Panc1 (cell line): ENCODE measurements around the gene VPS11. TPM values are rescaled to one million over a fixed set of nuclear protein-coding genes. Genes with fewer than 3 reads are reported as not detected.
"Not testable (repeated sequence)": the region's sequence is repeated elsewhere in the genome, so short reads cannot be mapped to it uniquely, and the experiment has no call there.

ENCODE experiments used
- ATAC-seq: fragments of 200-7000 bp; cut with Tn5 transposase; 2 replicates; pipeline ENCODE4 v1.9.1; 2020; ENCODE audit warnings: mild to moderate bottlenecking, moderate library complexity
- BruUV-seq: library from RNA; stranded (reverse); fragments of 400-500 nt; replicated peaks from 2 replicates; lab custom pipeline; 2021; lab: Mats Ljungman, UMichigan
- CTCF ChIA-PET: fragments of 300-600 bp; sonication (Branson Sonifier 250); formaldehyde crosslinking; loops from one replicate; lab custom pipeline; 2022; ENCODE audit warnings: antibody characterized with exemption; lab: Charles Lee
- POLR2A ChIA-PET: fragments of 300-600 bp; sonication (Branson Sonifier 250); formaldehyde crosslinking; loops from one replicate; lab custom pipeline; 2022; ENCODE audit warnings: antibody characterized with exemption; lab: Charles Lee
- DNase-seq: peaks from one replicate; pipeline ENCODE4 v3.0.0-alpha.2; 2010; ENCODE audit warnings: low read depth, low spot score
- H3K27ac ChIP-seq: 2 replicates; pipeline ENCODE4 v1.5.1; 2011; ENCODE audit warnings: mild to moderate bottlenecking, low read length, inconsistent platforms
- H3K27me3 ChIP-seq: fragments of 200-500 bp; sonication (Bioruptor generic); 2 replicates; pipeline ENCODE4 v1.6.0; 2014; ENCODE audit warnings: low read length, inconsistent platforms; ENCODE audit not compliant: control insufficient read depth, insufficient read depth
- H3K36me3 ChIP-seq: fragments of 200-500 bp; sonication (Bioruptor generic); 2 replicates; pipeline ENCODE4 v1.5.1; 2014; ENCODE audit warnings: inconsistent platforms, mild to moderate bottlenecking, low read length, moderate library complexity; ENCODE audit not compliant: control insufficient read depth, insufficient read depth
- H3K4me1 ChIP-seq: 2 replicates; pipeline ENCODE4 v1.5.1; 2011; ENCODE audit warnings: inconsistent platforms, mild to moderate bottlenecking, low read length, moderate library complexity; ENCODE audit not compliant: control insufficient read depth, insufficient read depth
- H3K4me3 ChIP-seq, 2 experiments: 2 replicates each; pipeline ENCODE4 v1.5.1; 2011 to 2012; ENCODE audit warnings: low read depth in 2 of 2, low read length in 2 of 2, mild to moderate bottlenecking in 2 of 2, inconsistent platforms in 1 of 2, moderate library complexity in 1 of 2
- H3K9me3 ChIP-seq: fragments of 200-500 bp; sonication (Bioruptor generic); 2 replicates; pipeline ENCODE4 v1.5.1; 2014; ENCODE audit warnings: low read depth, mild to moderate bottlenecking, inconsistent platforms, low read length, moderate library complexity; ENCODE audit not compliant: control insufficient read depth, insufficient read depth
- CTCF ChIP-seq: fragments of 450-650 bp; IDR thresholded peaks from 2 replicates; pipeline ENCODE4 v1.5.1; 2017; ENCODE audit warnings: mild to moderate bottlenecking
- POLR2AphosphoS5 ChIP-seq: IDR thresholded peaks from 2 replicates; pipeline ENCODE4 v1.6.1; 2012; ENCODE audit warnings: mild to moderate bottlenecking, low read depth, low read length, moderate library complexity
- REST ChIP-seq, 2 experiments: IDR thresholded peaks; 2 replicates each; pipeline ENCODE4 v1.6.1; 2011 to 2012; ENCODE audit warnings: low read depth in 2 of 2, control low read depth in 1 of 2, low read length in 1 of 2, mild to moderate bottlenecking in 1 of 2, moderate library complexity in 1 of 2; ENCODE audit not compliant: insufficient read depth in 1 of 2
- SIN3A ChIP-seq: IDR thresholded peaks from 2 replicates; pipeline ENCODE4 v1.6.1; 2012; ENCODE audit warnings: low read depth, mild to moderate bottlenecking, low read length, moderate library complexity, borderline replicate concordance; ENCODE audit not compliant: insufficient read depth
- TCF7L2 ChIP-seq: IDR thresholded peaks from 2 replicates; pipeline ENCODE4 v1.6.1; 2011; ENCODE audit warnings: mild to moderate bottlenecking, low read depth, low read length, inconsistent platforms
- in situ Hi-C: cut with HindIII; loops from 2 replicates; pipeline ENCODE4 v1.10.0; 2016; ENCODE audit warnings: low sequenced_read_pairs, low pct_unique_long_range_greater_than_20kb
- intact Hi-C: fragments of 100-400 bp; cut with micrococcal nuclease; formaldehyde crosslinking; loops from one replicate; pipeline ENCODE4 v1.10.0; 2022; ENCODE audit not compliant: unreplicated experiment
- total RNA-seq: library from RNA; stranded (reverse); gene quantifications from one replicate; pipeline ENCODE4 v1.2.1, GENCODE V29; 2021; ENCODE audit not compliant: unreplicated experiment

VPS11 gene
- total RNA-seq, 1 experiment from 2014 or later = 28.2 TPM

- peaks cover 21% of the 10 kb centered on the region for H3K4me1 ChIP-seq
- no peaks in the 10 kb centered on the region for H3K9me3 ChIP-seq
- ATAC-seq = peak; percentile 92
- H3K36me3 ChIP-seq = 0 out of 2 replicates have a peak, but pooled peaks cover 6% of the 10 kb centered on the region
- ChIA-PET CTCF (interaction anchor here (0.6 to 1.7 kb wide), 6 partner anchors 11 to 236 kb away, joined by 3 to 16 read pairs (median 4); no protein-coding TSS in a partner anchor), POLR2A (interaction anchor here (0.6 to 1.1 kb wide), 11 partner anchors 10 to 310 kb away, joined by 3 to 20 read pairs (median 5); partner anchors contain the start of genes HMBS, RPS25, TRAPPC4 and VPS11)
- intact Hi-C loops (loop anchor here (2.0 kb wide), 2 partner anchors 93 to 221 kb away; no protein-coding TSS in a partner anchor), in situ Hi-C loops (no loop called here)
- peak within 1 kb of the TSS; percentile 87 to 90 for H3K4me3 ChIP-seq
- BruUV-seq = no TSS peak
- no peaks in the 10 kb centered on the region for H3K27me3 ChIP-seq
- DNase-seq = peak; percentile 94
- peak within 1 kb of the TSS; percentile 99 for H3K27ac ChIP-seq
- TF ChIP-seq POLR2AphosphoS5 = peak; percentile 74; the same call in 1 of the 2 replicates
- TF ChIP-seq CTCF = no peak
- TF ChIP-seq TCF7L2 = peak; percentile 68
- peak; percentile 79 for TF ChIP-seq SIN3A
- TF ChIP-seq REST (IDR thresholded peaks at IDR 0.05; ENCODE audit: insufficient read depth in 1 of 2, low read depth in 2 of 2, low read length in 1 of 2) = no peak
These were observed 34.3 kb downstream of the VPS11 start, which contains the start of gene DPAGT1 for GRCh38 chr11:119101759-119102423. Gene DPAGT1 (minus strand): TSS chr11:119101853. CDS start chr11:119101655, 198 bp downstream.

- intact Hi-C loops = loop anchor here (2.0 kb wide), 1 partner anchor 92 kb away; no protein-coding TSS in a partner anchor
- ChIA-PET CTCF (interaction anchor here (0.7 to 1.7 kb wide), 4 partner anchors 20 to 235 kb away, joined by 4 to 16 read pairs (median 6); no protein-coding TSS in a partner anchor), POLR2A (interaction anchor here (0.6 to 0.7 kb wide), 2 partner anchors 9 to 84 kb away, joined by 3 to 12 read pairs; no protein-coding TSS in a partner anchor)
- DNase-seq, ATAC-seq, in situ Hi-C loops, H3K36me3 ChIP-seq, H3K27me3 ChIP-seq, H3K9me3 ChIP-seq, BruUV-seq: not testable (repeated sequence)
- peak overlapping the region; percentile 99 for H3K27ac ChIP-seq
- peaks cover 25% of the 10 kb centered on the region for H3K4me1 ChIP-seq
- H3K4me3 ChIP-seq = peak overlapping the region; percentile 87 to 90
These were observed 35.6 kb downstream of the VPS11 start for GRCh38 chr11:119103161-119103664.
